Measurements from ENCODE around the gene CLIP4. TPM values are rescaled to one million over a fixed set of nuclear protein-coding genes. Genes with fewer than 3 reads are reported as not detected.

Gene CLIP4
- polyA plus RNA-seq, 1 donor: 24.5 TPM

DNA sequence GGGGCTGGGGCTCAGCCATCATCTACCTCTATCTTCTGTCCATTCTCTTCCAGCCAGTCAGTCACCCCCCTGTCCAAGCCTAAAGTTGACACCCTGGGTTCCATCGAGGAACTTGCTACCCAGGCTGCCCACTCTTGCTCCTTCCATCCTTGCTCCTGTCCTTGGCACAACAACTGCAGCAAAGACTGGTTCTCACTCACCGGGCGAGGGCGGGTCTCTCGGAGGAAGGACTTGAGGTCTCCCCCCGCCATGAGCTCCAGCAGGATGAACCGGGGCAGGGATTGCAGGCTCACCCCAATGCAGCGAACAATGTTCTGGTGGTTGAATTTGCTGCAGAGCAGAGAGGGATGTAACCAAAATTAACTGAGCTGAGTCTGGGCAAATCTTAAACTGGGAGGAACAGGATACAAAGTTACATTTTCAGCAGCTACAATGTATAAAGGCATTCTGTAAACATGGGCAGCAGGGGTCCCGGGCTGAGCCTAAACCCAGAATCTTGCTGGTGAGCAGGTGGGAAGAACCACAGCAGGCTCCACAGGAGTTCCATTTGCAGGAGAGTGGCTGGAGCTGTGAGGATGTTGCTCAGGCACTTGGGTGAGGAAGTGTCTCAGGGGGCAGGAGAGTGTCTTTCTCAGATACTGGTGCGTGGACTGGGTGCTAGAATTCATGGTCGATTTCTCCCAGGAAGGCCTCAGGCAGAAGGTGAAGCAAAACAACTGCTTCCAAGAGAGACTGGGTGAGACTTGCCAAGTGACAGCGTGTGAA is 105.5 kb downstream of the CLIP4 start:
- no peak for DNase-seq

DNA sequence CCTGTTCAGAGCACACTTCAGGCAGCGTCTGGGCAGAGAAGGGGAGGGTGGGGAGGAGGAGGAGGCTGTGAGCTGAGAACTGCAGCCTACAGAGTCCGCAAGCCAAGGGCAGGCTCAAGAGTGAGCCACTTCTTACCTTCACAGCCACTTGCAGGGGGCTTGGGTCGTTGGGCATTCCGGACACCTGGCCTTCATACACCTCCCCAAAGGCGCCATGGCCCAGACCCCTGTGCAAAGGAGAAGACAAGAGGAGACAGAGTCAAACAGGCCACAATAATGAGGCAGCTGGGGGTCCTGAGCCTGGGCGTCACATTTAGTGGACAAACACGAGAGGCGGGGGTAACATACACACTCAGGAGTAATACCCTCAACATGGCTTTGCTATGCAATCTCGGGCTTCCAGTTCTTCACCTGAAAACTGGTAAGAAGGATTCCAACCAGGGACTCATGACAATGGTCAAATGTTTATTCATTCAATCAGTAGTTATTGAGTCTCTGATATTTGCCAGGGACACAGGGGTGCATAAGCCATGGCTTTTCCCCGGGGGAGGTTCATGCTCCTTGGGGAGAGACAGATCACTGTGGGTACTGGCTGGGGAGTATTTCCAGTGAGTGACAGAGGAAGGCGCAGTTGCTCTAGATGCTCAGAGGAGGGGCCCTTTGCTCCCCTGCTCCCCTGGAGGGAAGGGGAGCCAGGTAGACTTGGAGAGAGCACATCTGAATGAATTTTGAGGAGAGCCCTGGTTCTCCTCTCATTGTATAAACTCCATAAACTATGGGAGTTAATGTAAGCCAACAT is 107.4 kb downstream of the CLIP4 start:
- no peak for DNase-seq

GRCh38 chr2:29223257-29223656 is 108.0 kb downstream of the CLIP4 start:
- DNase-seq: no peak

DNA sequence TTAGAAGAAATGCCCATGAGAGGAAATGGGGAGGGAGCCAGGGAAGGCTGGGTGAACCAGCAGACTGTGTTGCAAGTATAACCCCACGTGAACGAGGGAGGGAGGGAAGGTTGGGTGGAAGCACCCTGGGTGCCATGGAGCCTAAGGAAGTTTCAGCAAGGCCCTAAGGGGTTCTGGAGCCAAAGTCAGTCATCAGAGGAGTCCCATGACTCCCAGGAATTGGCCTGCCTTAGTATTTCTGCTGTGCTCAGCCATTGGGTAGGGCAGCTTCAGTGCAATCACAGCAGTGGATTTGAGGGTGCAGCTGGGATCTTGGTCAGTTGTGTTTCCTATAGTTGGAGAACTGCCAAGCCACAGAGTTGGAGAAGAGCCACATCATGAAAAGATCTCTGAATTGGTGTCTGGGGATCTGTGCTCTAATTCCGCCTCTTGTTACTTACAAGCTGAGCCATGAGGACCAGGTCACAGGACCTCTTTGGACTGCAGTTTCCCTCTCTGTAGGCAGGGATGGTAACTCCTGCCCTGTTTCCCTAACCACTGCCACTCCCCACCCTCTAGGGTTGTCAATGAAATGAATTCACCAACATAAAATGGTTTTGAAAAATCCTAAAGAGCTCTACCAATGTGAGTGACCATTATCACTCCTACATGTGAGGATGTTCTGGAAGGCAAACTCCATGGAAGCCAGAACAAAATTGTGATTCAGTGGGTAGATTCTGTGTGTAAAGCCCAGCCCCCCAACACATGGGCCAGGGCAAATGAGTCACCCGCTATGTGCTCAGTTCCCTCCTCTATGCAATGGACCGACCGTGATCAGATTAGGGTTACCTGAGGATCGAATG is 108.9 kb downstream of the CLIP4 start:
- DNase-seq: peak; percentile 11

DNA sequence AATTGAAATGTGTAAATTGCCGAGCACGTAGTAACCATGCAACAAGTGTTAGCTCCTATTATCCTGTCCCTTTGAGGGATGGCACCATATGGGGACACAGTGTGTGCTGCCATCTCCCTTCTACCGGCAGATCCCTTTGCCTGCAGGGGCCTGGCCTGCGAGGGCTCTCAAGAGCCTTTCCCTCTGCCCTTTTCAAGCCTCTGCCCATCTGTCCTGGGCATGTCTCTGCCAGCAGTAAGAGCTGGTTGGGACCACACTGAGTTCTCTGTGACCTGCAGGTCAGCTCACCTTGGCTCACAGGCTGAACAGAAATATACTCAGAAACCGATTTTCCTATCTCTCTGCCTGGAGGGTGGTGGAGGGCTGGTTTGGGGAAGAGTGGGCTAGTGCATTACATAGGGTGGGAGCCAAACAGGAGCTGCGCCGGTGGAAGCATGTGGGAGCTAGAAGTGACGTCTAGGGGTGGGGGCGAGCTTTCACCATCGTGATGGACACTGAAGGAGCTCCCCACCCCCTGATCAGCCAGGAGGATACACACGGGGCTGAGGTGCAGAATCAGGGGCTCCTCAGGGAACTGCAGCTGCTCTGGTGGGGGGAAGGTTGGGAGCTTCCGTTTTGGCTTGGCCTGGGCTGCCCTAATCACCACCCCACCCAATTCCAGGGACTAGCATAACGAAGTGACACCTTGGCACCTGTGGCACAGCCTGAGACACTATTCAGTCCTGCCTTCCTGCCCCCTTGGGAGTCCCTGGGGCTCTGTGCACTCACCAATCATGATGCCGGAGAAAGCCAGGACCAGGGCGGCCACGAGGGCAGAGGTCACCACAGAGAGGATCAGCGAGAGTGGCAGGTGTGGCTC is 109.7 kb downstream of the CLIP4 start:
- no peak for DNase-seq

DNA sequence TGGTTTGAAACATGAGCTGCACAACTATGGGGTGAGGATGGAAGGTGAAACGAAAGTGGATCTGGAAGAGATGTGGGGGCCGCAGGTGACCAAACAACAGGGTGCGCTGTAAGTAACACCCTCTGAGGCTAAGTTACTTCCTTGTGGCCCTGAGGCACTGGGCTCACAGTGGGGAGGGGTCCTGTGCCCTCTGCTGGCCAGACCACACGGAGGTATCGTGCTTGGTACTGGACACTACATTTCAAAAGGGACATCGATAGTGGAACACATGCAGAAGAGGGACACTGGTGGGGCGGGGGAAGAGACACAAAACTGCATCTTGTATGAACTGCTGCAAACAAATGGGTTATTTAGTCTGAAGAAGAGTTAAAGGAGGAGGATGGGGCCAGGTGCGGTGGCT is 110.6 kb downstream of the CLIP4 start:
- DNase-seq: no peak

DNA sequence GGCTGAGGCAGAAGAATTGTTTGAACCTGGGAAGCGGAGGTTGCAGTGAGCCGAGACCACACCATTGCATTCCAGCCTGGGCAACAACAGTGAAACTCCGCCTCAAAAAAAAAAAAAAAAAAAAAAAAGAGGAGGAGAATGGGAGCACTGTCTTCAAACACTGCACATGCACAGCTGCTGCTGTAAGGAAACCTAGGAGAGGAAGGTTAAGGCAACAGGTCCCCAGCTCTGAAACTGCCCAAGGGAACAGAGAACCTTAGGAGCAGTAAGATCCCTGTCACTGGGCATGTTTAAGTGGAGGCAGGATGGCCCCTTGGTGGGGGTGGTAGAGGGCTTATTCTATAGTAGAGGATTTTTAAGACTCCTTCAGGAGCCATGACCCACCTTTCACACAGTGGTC is 111.2 kb downstream of the CLIP4 start:
- no peak for DNase-seq

GRCh38 chr2:29226808-29227207 is 111.6 kb downstream of the CLIP4 start:
- DNase-seq: no peak

GRCh38 chr2:29227935-29228675 is 112.9 kb downstream of the CLIP4 start:
- DNase-seq: no peak

GRCh38 chr2:29228947-29229346 is 113.7 kb downstream of the CLIP4 start:
- DNase-seq: no peak

- no peak for DNase-seq
These were observed 114.4 kb downstream of the CLIP4 start for GRCh38 chr2:29229640-29230039.

GRCh38 chr2:29232041-29232440 is 116.8 kb downstream of the CLIP4 start:
- no peak for DNase-seq

GRCh38 chr2:29233428-29233827 is 118.2 kb downstream of the CLIP4 start:
- peak; percentile 39 for DNase-seq

DNA sequence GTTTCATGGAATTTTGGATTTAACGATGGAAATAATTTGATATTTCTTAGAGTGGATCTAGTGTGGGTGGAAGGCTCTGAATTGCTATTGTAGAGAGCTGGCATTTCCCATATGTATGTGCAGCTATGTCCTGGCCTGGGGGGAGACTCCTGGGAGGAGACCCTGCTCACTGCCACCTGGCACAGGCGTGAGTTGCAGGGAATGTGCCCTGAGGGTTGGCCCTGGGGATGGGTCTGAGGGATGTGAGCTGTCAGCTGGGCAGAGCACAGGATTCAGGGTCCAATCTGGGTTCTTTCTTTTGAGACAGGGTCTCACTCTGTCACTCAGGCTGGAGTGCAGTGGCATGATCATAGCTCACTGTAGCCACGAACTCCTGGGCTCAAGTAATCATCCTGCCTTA is 120.2 kb downstream of the CLIP4 start:
- no peak for DNase-seq

DNA sequence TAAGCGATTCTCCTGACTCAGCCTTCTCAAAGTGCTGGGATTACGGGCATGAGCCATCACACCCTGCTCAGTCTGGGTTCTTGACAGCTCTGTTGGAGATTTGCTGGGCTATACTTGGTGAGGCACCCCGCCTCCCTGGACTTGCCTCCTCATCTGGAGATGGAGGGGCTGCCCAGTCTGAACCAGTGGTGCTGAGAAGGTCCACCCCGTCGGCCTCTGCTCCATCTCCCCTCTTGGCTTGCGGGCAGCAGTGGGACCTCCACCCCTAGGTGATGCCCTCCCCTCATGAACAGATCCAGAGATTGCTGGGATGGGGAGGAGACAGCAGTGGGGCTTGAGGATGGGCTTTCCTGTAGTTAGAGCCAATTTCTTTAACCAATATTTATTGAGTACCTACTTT is 120.9 kb downstream of the CLIP4 start:
- DNase-seq: no peak

GRCh38 chr2:29238497-29238896 is 123.3 kb downstream of the CLIP4 start:
- no peak for DNase-seq
